Sigmoid colon (tissue), 3 donors: Measurements from ENCODE around the gene LRP8.

Experiments used
- CTCF ChIP-seq, 4 experiments: fragments of 450-650 bp in 3 of 4; fragments of 200-600 bp in 1 of 4; IDR thresholded peaks; one replicate each; pipeline ENCODE4 v1.5.1; 2016 to 2019; ENCODE audit warnings: antibody characterized with exemption in 4 of 4, mild to moderate bottlenecking in 3 of 4, moderate library complexity in 2 of 4
- POLR2A ChIP-seq, 2 donors: fragments of 450-650 bp; IDR thresholded peaks; one replicate each; pipeline ENCODE4 v1.6.1; 2016; ENCODE audit warnings: antibody characterized with exemption in 2 of 2, mild to moderate bottlenecking in 2 of 2, moderate library complexity in 2 of 2

- TF ChIP-seq CTCF (IDR thresholded peaks at IDR 0.05) (no peak), POLR2A (IDR thresholded peaks at IDR 0.05) (no peak)
These were observed 31.5 kb upstream of the LRP8 start for GRCh38 chr1:53359225-53359933.
